ENCODE results near the gene DNAH5. TPM values are rescaled to one million over a fixed set of nuclear protein-coding genes. Genes with fewer than 3 reads are reported as not detected.

The DNAH5 gene
- total and polyA plus RNA-seq, 7 donors = under 0.01 to 0.36 (median 0.07) TPM

- Histone ChIP-seq H3K27ac (no peak overlapping the region), H3K4me3 (no peak overlapping the region), H3K36me3 (ENCODE audit: insufficient read depth in 1 of 2, low read depth in 1 of 2) (no peaks in the 10 kb centered on the region), H3K4me1 (no peaks in the 10 kb centered on the region), H3K27me3 (ENCODE audit: insufficient read depth in 3 of 3, low read length in 2 of 3) (no peaks in the 10 kb centered on the region), H3K9me3 (peaks cover 10% of the 10 kb centered on the region)
- no peak for TF ChIP-seq CTCF (IDR thresholded peaks at IDR 0.05)
- intact Hi-C loops (cut with DNase I) = no loop called here
- no peak for ATAC-seq
- no peak for DNase-seq
- 67 to 73% (median 72%) methylated on average over 4 of the region's 4 CpGs for WGBS, 3 donors
These were observed 66.1 kb downstream of the DNAH5 start for GRCh38 chr5:13878357-13878756.

GRCh38 chr5:13866792-13867191 lies 77.7 kb downstream of the DNAH5 start:
- 19 to 25% (median 24%) methylated on average over 5 of the region's 5 CpGs for WGBS, 3 donors
- H3K4me1 ChIP-seq = no peaks in the 10 kb centered on the region
- DNase-seq (no peak), ATAC-seq (no peak)
- no peaks in the 10 kb centered on the region for H3K27me3 ChIP-seq (ENCODE audit: insufficient read depth in 3 of 3, low read length in 2 of 3)
- no peaks in the 10 kb centered on the region for H3K9me3 ChIP-seq
- no peak for TF ChIP-seq CTCF (IDR thresholded peaks at IDR 0.05)
- H3K4me3 ChIP-seq = no peak overlapping the region
- no peaks in the 10 kb centered on the region for H3K36me3 ChIP-seq (ENCODE audit: insufficient read depth in 1 of 2, low read depth in 1 of 2)
- intact Hi-C loops (cut with DNase I) = no loop called here
- no peak overlapping the region for H3K27ac ChIP-seq

GRCh38 chr5:13865312-13865711 lies 79.2 kb downstream of the DNAH5 start:
- intact Hi-C loops (cut with DNase I) = no loop called here
- Histone ChIP-seq H3K4me1 (no peaks in the 10 kb centered on the region), H3K27ac (no peak overlapping the region), H3K4me3 (no peak overlapping the region), H3K9me3 (no peaks in the 10 kb centered on the region), H3K36me3 (ENCODE audit: insufficient read depth in 1 of 2, low read depth in 1 of 2) (no peaks in the 10 kb centered on the region), H3K27me3 (ENCODE audit: insufficient read depth in 3 of 3, low read length in 2 of 3) (no peaks in the 10 kb centered on the region)
- ATAC-seq = no peak
- DNase-seq = no peak
- TF ChIP-seq CTCF (IDR thresholded peaks at IDR 0.05) = no peak

GRCh38 chr5:13860146-13860545 lies 84.3 kb downstream of the DNAH5 start:
- DNase-seq (no peak), ATAC-seq (no peak)
- Histone ChIP-seq H3K9me3 (no peaks in the 10 kb centered on the region), H3K4me3 (no peak overlapping the region), H3K36me3 (ENCODE audit: insufficient read depth in 1 of 2, low read depth in 1 of 2) (no peaks in the 10 kb centered on the region), H3K4me1 (no peaks in the 10 kb centered on the region), H3K27me3 (ENCODE audit: insufficient read depth in 3 of 3, low read length in 2 of 3) (no peaks in the 10 kb centered on the region), H3K27ac (no peak overlapping the region)
- WGBS, 3 donors = 35 to 49% (median 41%) methylated on average over 4 of the region's 4 CpGs
- no peak for TF ChIP-seq CTCF (IDR thresholded peaks at IDR 0.05)
- intact Hi-C loops (cut with DNase I) = no loop called here

- DNase-seq = no peak
- Histone ChIP-seq H3K9me3 (no peaks in the 10 kb centered on the region), H3K4me3 (no peak overlapping the region), H3K27ac (no peak overlapping the region), H3K4me1 (no peaks in the 10 kb centered on the region), H3K27me3 (ENCODE audit: insufficient read depth in 3 of 3, low read length in 2 of 3) (no peaks in the 10 kb centered on the region), H3K36me3 (ENCODE audit: insufficient read depth in 1 of 2, low read depth in 1 of 2) (no peaks in the 10 kb centered on the region)
- TF ChIP-seq CTCF (IDR thresholded peaks at IDR 0.05) = no peak
- ATAC-seq = no peak
- WGBS, 3 donors = 36 to 59% (median 41%) methylated on average over 5 of the region's 5 CpGs
- intact Hi-C loops (cut with DNase I) = no loop called here
These were observed 85.0 kb downstream of the DNAH5 start for GRCh38 chr5:13859270-13860065.
